Uterus (tissue), 2 donors: ENCODE results near the gene ZNF641.

Source experiments
- POLR2A ChIP-seq, 2 donors: fragments of 450-650 bp; IDR thresholded peaks; one replicate each; pipeline ENCODE4 v1.6.1; 2016; ENCODE audit warnings: antibody characterized with exemption in 2 of 2, mild to moderate bottlenecking in 1 of 2, moderate library complexity in 1 of 2
- TF ChIP-seq, protein P1 (sequence below), 4 experiments: fragments of 200-600 bp in 2 of 4; fragments of 450-650 bp in 2 of 4; sonication (generic) in 2 of 4; IDR thresholded peaks; one replicate each; pipeline ENCODE4 v1.5.1; 2016 to 2019; ENCODE audit warnings: antibody characterized with exemption in 4 of 4, mild to moderate bottlenecking in 2 of 4, moderate library complexity in 1 of 4

DNA sequence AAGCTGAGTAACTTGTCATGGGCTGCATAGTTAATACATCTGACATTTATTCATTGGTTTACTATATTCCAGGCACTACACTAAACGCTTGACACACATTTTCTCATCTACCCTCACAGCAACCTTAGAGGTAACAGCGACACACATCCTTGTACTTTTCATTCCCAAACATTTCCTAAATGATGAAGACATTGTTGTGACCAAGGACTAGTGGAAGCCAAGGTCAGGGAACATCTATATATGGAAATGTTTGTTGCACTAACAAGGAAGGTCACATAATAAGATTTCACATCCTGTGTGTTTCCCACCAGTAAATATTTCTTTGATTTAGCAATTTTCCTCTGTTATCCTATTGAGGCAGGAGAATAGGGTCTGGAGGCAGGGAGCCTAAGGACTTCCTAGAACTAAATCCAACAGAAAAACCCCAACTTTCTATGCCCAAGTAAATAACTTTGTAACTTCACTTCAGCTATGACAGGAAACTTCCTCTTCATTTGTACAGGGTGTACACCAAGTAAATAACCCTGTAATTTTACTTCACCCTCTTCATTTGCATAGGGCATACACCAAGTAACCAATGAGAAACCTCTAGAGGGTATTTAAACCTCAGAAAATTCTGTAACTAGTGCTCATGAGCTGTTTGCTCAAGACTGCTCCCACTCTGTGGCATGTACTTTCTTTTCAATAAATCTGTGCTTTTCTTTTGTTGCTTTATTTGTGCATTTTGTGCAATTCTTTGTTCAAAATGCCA lies 48.4 kb downstream of the ZNF641 start:
- TF ChIP-seq, protein P1, sequence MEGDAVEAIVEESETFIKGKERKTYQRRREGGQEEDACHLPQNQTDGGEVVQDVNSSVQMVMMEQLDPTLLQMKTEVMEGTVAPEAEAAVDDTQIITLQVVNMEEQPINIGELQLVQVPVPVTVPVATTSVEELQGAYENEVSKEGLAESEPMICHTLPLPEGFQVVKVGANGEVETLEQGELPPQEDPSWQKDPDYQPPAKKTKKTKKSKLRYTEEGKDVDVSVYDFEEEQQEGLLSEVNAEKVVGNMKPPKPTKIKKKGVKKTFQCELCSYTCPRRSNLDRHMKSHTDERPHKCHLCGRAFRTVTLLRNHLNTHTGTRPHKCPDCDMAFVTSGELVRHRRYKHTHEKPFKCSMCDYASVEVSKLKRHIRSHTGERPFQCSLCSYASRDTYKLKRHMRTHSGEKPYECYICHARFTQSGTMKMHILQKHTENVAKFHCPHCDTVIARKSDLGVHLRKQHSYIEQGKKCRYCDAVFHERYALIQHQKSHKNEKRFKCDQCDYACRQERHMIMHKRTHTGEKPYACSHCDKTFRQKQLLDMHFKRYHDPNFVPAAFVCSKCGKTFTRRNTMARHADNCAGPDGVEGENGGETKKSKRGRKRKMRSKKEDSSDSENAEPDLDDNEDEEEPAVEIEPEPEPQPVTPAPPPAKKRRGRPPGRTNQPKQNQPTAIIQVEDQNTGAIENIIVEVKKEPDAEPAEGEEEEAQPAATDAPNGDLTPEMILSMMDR (IDR thresholded peaks at IDR 0.05): no peak
- no peak for TF ChIP-seq POLR2A (IDR thresholded peaks at IDR 0.05)
